GM21515 (cell line): ENCODE results near the gene DUSP12.
A peak's percentile ranks its signal among the peaks of the same experiment; 100 is the strongest.
"Not testable (repeated sequence)": the region's sequence is repeated elsewhere in the genome, so short reads cannot be mapped to it uniquely, and the experiment has no call there.

Experiments used
- ATAC-seq: cut with Tn5 transposase; IDR thresholded peaks from one replicate; pipeline ENCODE4 v1.9.1; 2021; ENCODE audit not compliant: unreplicated experiment

Gene DUSP12, protein sequence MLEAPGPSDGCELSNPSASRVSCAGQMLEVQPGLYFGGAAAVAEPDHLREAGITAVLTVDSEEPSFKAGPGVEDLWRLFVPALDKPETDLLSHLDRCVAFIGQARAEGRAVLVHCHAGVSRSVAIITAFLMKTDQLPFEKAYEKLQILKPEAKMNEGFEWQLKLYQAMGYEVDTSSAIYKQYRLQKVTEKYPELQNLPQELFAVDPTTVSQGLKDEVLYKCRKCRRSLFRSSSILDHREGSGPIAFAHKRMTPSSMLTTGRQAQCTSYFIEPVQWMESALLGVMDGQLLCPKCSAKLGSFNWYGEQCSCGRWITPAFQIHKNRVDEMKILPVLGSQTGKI

DNA sequence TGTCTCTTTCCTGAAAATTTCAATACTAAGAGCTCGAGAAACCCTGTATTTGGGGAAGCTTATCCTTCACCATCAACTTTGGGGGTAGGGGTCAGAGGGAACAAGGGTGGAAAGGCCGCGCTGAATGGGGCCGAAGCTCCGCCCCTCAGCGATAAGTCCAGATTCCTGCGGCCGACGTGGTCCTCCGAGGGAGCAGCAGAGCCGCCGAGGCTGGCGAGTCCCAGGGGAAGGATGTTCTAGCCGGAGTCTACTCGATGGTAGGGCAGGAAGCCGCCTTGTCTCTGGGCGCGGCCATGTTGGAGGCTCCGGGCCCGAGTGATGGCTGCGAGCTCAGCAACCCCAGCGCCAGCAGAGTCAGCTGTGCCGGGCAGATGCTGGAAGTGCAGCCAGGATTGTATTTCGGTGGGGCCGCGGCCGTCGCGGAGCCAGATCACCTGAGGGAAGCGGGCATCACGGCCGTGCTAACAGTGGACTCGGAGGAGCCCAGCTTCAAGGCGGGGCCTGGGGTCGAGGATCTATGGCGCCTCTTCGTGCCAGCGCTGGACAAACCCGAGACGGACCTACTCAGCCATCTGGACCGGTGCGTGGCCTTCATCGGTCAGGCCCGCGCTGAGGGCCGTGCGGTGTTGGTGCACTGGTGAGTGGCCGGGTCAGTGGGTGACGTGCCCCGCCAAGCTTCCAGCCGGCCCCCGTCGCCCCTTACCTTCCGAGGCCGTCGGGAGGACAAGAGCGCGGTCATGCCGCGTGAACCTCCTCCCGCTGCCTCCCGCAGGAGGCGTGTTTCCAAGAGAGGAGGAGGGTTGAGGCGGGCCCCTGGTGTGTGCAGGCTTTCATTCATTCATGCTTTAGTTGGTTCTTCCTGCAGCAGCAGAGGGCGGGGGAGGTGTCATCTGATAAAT is at the start of gene DUSP12:
TSS of gene DUSP12 (plus strand) at position 278 of the 899 bp plus-strand sequence. CDS start at position 294, 16 bp downstream.
- ATAC-seq: peak; percentile 93

DNA sequence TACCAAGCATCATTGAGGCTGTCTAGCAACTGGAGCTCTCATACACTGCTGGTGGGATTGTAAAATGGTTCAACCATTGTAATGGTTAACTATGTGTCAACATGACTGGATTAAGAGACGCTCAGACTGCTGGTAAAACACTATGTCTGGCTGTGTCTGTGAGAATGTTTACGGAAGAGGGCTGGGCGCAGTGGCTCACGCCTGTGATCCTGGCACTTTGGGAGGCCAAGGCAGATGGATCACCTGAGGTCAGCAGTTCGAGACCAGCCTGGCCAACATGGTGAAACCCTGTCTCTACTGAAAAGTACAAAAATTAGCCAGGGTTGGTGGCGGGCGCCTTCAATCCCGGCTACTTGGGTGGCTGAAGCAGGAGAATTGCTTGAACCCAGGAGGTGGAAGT is 47.3 kb upstream of the DUSP12 start:
- no peak for ATAC-seq

DNA sequence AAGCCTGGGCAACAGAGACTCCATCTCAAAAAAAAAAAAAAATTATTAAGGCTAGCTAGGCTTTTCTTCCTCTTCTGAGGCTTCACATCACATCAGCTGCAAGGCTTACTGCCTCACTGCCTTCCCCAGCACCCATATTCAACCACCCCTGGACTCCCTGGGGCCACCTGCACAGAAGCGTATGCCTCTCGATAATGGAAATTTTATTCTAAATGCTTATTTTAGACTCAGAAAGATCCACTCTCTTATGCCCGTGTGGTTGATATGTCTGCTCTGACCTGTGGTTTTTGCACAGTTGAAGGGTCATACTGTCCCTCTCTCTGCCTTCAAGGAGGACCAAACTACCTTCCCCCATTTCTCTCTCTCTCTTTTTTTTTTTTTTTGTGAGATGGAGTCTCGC is 44.0 kb upstream of the DUSP12 start:
- no peak for ATAC-seq

DNA sequence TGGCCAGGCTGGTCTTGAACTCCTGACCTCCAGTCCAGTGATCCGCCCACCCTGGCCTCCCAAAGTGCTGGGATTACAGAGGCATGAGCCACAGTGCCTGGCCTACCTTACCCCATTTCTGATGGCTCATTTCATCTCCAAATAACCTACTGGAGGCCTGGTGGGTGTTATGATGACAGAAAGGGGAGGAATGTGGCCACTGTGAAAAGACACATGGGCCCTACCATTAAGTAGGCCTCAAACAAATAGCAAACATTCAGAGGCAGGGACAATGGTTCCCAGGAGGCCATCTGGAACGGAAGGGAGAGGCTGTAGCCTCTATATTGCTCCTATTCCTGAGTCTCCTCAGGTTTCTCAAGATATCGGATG is 43.5 kb upstream of the DUSP12 start:
- peak; percentile 1 for ATAC-seq

DNA sequence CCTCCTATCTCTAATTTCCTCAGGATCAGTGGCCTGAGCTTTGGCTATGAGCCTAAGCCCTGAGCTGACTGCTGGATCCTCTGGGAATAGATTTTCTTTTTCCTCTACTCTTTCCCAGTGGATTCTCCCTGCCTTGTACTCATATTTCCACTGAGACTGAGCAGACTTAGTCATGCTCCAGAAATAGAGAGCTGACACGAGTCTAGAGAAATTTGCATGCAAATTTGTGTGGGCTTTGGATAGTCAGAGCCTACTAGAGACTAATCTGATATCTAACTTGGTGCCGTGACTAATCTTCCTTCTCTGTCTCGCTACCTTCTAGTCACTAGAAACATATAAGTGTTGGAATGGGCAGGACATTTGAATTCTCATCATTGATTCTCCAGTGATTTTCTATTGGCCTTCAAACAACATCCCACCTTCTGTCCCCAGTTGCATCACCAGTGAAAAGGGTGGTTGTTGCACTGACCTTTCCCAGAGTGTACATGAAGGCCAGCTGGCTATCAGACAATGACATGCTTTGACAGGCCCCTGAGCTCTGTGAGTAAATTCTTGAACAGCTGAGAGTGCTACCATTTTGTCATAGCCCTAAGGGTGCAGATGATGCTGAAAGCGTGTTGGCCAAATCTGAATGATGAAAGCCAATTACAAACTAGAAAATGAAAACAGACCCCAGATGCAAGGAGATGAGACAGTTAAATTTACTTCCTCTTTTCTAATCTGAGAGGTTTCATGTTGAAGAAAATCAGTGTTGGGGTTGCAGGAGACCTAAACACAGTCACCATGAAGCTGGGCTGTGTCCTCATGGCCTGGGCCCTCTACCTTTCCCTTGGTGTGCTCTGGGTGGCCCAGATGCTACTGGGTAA is 42.9 kb upstream of the DUSP12 start, which contains the start of gene FCRLA:
TSS of gene FCRLA (plus strand) at position 748 of the 866 bp plus-strand sequence. CDS start at position 784, 36 bp downstream.
- peak; percentile 67 for ATAC-seq

DNA sequence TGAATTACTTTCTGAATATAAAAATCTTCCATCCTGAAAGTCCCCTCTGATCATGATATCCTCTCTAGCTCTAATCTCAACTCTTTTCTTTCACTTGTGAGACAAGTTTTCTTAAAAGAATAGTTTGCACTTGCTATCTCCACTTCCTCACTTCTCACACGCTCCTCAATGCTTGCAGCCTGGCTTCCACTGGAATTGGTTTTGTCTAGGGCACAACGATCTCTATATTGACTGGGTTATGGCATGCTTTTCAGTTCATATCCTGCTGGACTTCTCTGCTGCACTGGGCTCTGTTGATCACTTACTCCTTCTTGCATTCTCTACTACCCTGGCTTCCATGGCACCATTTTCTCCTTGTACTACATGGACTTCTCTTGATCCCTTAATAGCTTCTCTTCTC is 42.1 kb upstream of the DUSP12 start:
- no peak for ATAC-seq

DNA sequence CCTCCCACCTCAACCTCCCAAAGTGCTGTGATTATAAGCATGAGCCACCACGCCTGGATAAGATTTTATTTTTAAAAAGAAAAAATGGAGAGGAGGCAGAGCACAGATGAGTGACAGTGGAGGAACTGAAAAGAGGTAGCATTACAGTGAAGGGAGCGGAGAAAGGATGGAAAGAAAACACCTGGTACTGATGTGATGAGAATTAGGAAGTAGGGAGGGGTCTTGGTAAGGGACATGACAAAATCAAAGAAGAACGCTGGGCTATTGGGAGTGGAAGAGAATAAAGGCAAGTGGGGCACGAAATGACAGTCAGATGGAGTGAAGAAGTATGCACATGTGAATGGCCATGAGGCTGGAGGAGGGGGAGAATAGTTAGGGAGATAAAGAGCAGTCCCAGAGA is 40.2 kb upstream of the DUSP12 start:
- no peak for ATAC-seq

DNA sequence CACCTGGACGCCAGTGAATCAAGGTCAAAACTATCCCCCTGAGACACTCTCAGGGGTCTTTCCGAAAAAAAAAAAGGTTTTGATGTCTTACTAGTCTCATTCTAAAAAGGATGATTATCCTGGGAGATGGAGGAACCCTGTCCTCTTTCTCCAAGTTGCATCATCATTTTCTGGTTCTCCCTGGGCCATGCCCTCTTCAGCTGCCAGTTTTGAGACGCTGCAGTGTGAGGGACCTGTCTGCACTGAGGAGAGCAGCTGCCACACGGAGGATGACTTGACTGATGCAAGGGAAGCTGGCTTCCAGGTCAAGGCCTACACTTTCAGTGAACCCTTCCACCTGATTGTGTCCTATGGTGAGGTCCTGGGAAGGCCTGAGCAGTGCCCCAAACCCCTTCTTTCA is 39.0 kb upstream of the DUSP12 start:
- no peak for ATAC-seq

DNA sequence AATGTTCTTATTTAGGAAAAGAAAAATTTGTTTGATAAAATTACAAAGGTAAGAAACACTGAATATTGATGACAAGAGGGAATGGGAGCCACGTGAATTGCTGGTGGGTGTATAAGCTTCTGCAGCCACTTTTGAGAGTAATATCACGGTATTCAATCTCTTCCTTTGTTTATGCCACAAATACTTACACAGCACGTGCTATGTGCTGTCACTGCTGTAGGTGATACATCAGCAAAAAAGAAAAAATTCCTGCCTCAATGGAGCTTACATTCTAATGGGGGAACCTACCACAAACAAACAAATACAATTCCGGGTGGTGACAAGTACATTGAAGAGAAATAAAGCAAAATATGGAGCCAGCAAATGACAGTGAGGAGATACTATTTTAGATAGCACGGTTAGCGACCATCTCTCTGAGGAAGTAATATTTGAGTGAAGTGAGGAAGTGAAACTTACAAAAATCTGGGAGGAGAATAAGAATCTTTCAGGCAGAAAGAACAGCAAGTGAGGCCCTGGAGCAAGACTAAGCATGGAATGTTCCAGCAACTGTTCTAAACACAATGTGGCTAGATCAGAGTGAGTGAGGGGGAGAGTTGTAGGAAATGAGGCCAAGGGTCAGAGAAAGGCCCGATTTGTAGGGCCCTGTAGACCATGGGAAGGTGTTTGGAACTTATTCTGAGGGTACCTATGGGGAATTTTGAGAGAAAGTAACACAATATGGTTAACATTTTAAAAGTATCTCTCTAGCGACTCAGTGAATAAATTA is 30.8 kb upstream of the DUSP12 start:
- peak; percentile 58 for ATAC-seq

DNA sequence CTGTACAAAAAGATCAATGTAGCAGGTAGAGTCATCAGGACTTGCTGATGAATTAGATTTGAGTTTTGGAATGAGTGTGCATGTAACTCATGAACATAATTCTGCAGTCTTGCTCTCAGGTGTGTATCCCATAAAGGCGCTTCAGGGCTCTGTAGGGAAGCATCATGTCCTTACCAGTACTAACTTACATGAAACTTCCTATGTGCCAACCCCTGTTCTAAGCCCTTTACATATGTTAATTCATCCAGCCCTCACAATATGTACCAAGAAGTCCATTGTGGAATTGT is 30.3 kb upstream of the DUSP12 start:
- peak; percentile 39 for ATAC-seq

DNA sequence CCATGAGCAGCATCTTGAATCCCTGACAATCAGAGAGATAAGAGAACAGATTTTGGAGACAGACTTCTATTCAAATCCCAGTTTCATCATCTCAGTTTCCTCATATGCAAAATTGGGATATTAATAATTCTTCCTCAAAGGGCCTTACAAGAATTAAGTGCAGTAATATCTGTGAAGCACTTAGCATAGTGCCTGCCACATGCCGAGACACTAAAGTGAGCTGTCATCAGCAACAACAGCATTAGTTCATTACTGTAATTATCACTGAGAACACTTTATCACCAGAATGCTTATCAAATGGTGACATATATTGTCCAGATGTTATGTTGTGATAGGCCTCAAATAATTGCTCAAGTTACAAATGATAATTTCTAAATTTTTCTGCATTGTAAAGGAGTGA is 29.2 kb upstream of the DUSP12 start:
- no peak for ATAC-seq

DNA sequence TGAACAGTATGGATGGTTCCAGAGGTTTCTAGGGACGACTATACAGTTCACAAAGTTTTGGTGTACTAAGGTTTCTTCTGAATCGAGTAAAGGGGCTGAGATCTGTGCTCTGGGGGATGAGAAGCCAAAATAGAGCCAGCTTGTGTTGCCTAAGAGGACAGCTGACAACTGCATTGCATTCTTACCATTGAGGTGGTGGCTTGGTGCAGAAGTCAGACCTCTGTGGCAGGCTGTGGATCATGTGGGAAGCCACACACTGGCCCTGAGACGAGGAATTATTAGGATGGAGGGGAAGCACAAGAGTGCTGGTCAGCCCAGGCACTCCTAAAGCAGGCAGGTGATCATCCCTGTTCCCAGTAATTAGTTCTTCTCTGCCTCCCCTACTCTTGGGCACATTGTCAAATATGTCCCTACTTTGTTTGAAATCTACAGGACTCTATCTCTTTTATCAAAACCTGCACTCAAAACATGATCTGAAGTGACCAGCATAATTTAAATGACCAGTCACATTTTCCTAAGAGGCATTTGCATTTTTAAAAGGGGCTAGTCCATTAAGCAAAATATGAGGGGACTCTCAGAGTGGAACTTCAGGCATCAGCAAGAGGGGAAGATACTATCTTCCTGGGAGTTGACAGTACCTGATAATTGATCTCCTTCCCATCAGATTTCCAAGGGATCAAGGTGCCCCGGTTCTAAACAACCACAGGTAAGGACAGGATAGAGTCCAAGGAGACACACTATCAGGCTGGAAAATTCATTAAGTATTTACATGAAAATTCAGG is 28.4 kb upstream of the DUSP12 start, which contains the start of gene FCRLB:
TSS of gene FCRLB (plus strand) at position 589 of the 782 bp plus-strand sequence. CDS start 1,129 bp downstream, outside the sequence.
- ATAC-seq: no peak

DNA sequence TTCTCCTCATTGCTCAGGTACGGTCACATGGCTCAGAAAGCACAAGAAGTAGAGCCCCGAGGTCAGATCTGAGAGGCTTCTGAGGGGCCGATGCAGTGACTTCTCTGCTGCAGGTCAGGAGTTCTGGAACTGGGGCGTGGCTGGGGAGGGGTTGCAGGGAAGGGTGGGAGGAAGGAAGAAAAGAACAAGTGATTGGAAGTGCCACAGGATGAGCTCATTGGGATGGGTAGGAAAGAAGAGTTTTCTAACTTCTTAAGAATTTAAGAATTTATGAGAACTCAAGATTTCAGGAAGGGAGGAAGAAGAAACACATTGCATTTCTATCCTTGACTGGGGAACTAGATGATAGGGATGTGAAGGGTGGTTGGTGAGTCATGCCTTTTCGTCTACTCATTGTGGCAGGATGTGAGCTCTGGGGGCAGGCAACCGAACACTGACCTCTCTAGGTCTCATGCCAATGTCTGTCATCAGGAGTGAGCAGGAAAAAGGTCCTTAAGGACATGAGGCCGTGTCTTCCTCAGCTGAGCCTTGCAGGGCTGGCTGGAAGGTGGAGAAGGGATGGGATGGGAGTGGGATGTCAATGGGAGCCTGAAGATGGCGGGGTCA is 27.7 kb upstream of the DUSP12 start:
- no peak for ATAC-seq

DNA sequence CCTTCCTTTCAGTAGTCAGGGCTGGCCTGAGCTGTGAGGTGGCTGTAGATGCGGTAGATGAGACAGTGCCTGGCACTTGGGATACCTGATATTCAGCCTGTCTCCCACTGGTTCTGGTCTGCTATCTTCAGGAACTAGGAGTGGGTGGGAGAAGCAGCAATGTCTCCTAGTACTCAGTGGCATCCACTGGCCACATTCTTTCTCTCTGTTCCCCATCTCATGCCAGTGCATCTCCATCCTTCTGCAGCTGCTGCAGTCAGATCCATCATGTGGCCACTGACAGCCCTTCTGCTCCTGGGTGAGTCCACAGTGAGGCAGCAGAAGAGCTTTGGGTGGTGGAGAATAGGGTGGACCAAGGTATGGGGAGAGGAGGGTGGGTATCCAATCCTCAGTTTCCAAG is 27.2 kb upstream of the DUSP12 start:
- ATAC-seq: no peak

DNA sequence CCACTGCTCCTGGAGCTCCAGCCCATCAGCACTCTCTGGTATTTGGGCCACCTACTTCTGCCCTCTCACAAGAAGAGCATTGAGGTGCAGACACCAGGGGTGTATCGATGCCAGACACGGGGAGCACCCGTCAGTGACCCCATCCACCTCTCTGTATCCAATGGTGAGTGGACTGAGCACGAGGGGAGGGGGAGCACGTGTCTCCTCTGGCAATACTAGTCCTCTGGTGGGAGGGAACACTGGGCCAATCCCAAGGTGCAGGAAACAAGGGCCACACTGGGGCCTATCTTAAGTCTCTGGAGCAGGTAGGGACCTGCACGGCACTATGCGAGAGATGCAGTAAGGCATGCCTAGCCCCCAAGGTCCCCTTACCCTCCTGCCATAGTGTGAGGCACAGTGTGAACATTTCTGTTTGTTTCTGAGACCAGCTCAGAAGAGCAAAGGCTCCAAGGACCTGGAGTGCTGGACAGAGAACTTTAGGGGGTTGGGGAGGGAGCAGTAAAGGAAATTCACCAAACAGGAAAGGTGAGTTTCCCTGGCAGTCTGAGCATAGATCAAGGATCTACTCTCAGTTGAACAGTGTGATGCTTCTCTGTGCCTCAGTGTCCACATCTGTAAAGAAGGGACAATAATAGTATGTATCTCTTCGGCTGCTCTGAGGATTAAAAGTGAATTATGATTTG is 26.0 kb upstream of the DUSP12 start:
- ATAC-seq: no peak

DNA sequence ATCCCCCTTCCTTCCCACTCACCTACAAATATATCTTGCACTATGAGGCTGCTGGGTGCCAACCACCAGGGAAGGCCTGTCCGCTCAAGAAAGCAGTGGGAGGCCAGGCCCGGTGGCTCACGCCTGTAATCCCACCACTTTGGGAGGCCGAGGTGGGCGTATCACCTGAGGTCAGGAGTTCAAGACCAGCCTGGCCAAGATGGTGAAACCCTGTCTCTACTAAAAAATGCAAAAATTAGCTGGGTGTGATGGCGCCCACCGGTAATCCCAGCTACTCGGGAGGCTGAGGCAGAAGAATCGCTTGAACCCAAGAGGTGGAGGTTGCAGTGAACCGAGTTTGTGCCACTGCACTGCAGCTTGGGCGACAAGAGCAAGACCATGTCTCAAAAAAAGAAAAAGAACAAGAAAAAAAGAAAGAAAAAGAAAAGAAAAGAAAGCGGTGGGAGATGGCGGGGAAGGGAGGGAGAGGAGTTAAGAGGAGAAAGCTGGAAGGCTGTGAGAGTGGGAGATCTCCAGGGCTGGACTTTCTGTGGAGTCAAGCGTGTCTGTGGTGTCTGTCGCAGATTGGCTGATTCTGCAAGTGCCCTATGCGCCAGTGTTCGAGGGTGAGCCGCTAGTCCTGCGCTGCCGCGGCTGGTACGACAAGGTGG is 24.2 kb upstream of the DUSP12 start:
- ATAC-seq: not testable (repeated sequence)

DNA sequence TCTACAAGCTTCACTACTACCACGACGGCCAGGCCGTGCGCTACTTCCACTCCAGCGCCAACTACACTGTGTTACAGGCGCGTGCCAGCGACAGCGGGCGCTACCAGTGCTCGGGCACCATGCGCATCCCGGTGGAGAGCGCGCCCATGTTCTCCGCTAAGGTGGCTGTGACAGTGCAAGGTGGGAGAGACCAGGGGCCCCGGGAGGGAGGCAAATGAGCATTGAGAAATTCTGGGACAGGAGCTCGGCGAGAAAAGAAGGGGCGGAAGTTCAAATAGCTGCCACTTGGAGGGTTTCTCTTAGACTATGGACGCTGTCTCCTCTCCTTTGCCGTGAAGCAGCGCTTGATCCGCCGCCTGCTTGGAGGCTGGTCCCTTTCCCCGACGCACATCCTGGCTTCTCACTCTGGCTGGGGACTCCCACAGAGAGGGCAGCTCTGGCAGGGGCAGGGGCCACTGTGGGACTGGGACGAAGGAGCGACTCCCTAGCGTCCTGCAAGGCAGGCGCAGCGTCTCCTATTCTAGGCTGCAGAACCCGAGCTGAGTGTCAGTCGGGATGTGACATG is 23.6 kb upstream of the DUSP12 start:
- peak; percentile 19 for ATAC-seq
